Cardiac fibroblast (primary cell): ENCODE data around the gene PRKN.

Experiments used
- DNase-seq, 2 donors: peaks; one replicate each; pipeline versions ENCODE4 v3.0.0 to v3.0.0-alpha.2; 2010; ENCODE audit warnings: low read depth in 2 of 2
- H3K4me3 ChIP-seq, 2 donors: replicated peaks in 1 of 2; 1 replicate in 1 of 2; 2 replicates in 1 of 2; pipeline ENCODE4 v1.5.1; 2011; ENCODE audit warnings: low read depth in 2 of 2, low read length in 2 of 2, mild to moderate bottlenecking in 2 of 2, moderate library complexity in 1 of 2
- TF ChIP-seq, protein P1 (sequence below): IDR thresholded peaks from one replicate; pipeline ENCODE4 v1.5.1; 2011; ENCODE audit warnings: low read depth, mild to moderate bottlenecking, low read length, inconsistent platforms

Gene PRKN

GRCh38 chr6:161918109-161918531 is 809.4 kb downstream of the PRKN start:
- TF ChIP-seq, protein P1, sequence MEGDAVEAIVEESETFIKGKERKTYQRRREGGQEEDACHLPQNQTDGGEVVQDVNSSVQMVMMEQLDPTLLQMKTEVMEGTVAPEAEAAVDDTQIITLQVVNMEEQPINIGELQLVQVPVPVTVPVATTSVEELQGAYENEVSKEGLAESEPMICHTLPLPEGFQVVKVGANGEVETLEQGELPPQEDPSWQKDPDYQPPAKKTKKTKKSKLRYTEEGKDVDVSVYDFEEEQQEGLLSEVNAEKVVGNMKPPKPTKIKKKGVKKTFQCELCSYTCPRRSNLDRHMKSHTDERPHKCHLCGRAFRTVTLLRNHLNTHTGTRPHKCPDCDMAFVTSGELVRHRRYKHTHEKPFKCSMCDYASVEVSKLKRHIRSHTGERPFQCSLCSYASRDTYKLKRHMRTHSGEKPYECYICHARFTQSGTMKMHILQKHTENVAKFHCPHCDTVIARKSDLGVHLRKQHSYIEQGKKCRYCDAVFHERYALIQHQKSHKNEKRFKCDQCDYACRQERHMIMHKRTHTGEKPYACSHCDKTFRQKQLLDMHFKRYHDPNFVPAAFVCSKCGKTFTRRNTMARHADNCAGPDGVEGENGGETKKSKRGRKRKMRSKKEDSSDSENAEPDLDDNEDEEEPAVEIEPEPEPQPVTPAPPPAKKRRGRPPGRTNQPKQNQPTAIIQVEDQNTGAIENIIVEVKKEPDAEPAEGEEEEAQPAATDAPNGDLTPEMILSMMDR, result no peak
- no peak for DNase-seq
- H3K4me3 ChIP-seq, result no peak overlapping the region

DNA sequence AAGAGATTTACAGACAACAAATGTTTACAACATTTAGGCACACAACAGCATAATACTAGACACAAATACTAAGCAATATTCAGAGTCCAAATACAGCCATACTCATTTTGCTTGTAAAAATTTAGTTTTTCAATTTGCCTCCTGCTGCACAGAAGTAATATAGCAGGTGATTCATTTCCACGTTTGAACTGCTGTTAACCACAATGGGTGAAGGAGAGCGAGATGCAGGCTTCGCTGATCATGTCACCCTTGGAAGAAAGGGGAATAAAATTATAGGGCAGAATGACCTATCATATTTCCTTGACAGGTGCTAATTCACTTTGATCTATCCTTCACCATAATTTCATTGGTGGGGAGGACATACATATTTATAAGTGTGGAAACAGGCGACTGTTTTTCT is 809.9 kb downstream of the PRKN start:
- H3K4me3 ChIP-seq, result no peak overlapping the region
- no peak for DNase-seq
- TF ChIP-seq, protein P1, result no peak

- TF ChIP-seq, protein P1, result no peak
- DNase-seq, result no peak
- H3K4me3 ChIP-seq, result no peak overlapping the region
These were observed 812.1 kb downstream of the PRKN start for GRCh38 chr6:161915456-161915964.

- DNase-seq, result no peak
- H3K4me3 ChIP-seq, result no peak overlapping the region
- TF ChIP-seq, protein P1, result no peak
These were observed 818.7 kb downstream of the PRKN start for GRCh38 chr6:161908872-161909271.

- no peak overlapping the region for H3K4me3 ChIP-seq
- TF ChIP-seq, protein P1, result no peak
- no peak for DNase-seq
These were observed 821.0 kb downstream of the PRKN start for GRCh38 chr6:161906571-161906970.

- no peak for DNase-seq
- TF ChIP-seq, protein P1, result no peak
- no peak overlapping the region for H3K4me3 ChIP-seq
These were observed 823.9 kb downstream of the PRKN start for GRCh38 chr6:161903584-161904212.
